Activated CD4-positive, alpha-beta T cell treated with anti-CD3 and anti-CD28 coated beads, Interleukin-2, amount 10 ng/mL, durations not matched to agents 7 days and 5 days (primary cell): Measurements from ENCODE around the gene TBX15. TPM values are rescaled to one million over a fixed set of nuclear protein-coding genes. Genes with fewer than 3 reads are reported as not detected.

Source experiments
- CTCF ChIA-PET: fragments of 350-600 bp; sonication (Branson Sonifier 250); formaldehyde crosslinking; loops from one replicate; lab custom pipeline; 2021; ENCODE audit warnings: antibody characterized with exemption; lab: Charles Lee
- POLR2A ChIA-PET: fragments of 350-600 bp; sonication (Branson Sonifier 250); formaldehyde crosslinking; loops from one replicate; lab custom pipeline; 2021; ENCODE audit warnings: antibody characterized with exemption; lab: Charles Lee
- DNase-seq: peaks from one replicate; pipeline ENCODE4 v3.0.0-alpha.2; 2020
- H3K27ac Mint-ChIP-seq: one replicate; pipeline ENCODE4 v1.8.0; 2021; ENCODE audit warnings: mild to moderate bottlenecking, moderate library complexity, mixed read lengths
- H3K27me3 Mint-ChIP-seq: one replicate; pipeline ENCODE4 v1.8.0; 2021; ENCODE audit warnings: mixed read lengths
- H3K36me3 Mint-ChIP-seq: one replicate; pipeline ENCODE4 v1.8.0; 2021; ENCODE audit warnings: low read depth, mixed read lengths
- H3K4me1 Mint-ChIP-seq: one replicate; pipeline ENCODE4 v1.8.0; 2021; ENCODE audit warnings: mixed read lengths
- H3K4me3 Mint-ChIP-seq: one replicate; pipeline ENCODE4 v1.8.0; 2021; ENCODE audit warnings: mild to moderate bottlenecking, moderate library complexity, mixed read lengths
- H3K9me3 Mint-ChIP-seq: one replicate; pipeline ENCODE4 v1.8.0; 2021; ENCODE audit warnings: mixed read lengths
- total RNA-seq, 2 experiments: library from RNA; stranded (reverse); gene quantifications; one replicate each; pipeline ENCODE4 v1.2.3, GENCODE V29; 2021

TBX15 gene
- total RNA-seq, 2 experiments from 2014 or later: not detected

GRCh38 chr1:118999348-119000071 is 11.4 kb upstream of the TBX15 start:
- Mint-ChIP-seq H3K9me3 (peaks cover 2% of the 10 kb centered on the region), H3K27ac (no peak overlapping the region), H3K4me1 (peaks cover 6% of the 10 kb centered on the region), H3K36me3 (peaks cover 5% of the 10 kb centered on the region), H3K4me3 (no peak overlapping the region), H3K27me3 (peaks cover 89% of the 10 kb centered on the region)
- CTCF ChIA-PET: no interaction called here
- POLR2A ChIA-PET: no interaction called here
- DNase-seq: no peak

DNA sequence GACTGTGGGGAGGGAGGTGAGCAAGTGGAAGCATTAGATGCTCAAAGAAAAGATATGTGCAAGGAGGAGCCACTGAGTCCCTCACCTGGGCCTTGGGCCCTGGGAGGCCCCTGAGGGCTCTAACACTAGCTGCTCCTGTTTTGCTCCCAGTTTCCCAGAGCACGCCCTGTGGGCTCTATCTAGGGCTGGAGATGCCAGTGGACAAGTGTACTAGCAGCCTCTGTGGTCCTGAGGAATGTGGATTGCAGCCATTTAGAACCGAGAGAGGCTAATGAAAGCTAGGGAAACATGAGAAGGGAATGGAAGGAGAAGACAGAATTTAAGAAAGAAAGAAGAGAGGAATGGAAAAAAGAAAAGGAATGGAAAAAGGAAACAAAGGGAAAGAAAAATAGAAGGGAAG is 10.0 kb upstream of the TBX15 start:
- no peak overlapping the region for H3K27ac Mint-ChIP-seq
- no peak for DNase-seq
- ChIA-PET POLR2A (no interaction called here), CTCF (no interaction called here)
- peaks cover 88% of the 10 kb centered on the region for H3K27me3 Mint-ChIP-seq
- H3K4me1 Mint-ChIP-seq: peaks cover 6% of the 10 kb centered on the region
- H3K36me3 Mint-ChIP-seq: peaks cover 5% of the 10 kb centered on the region
- peaks cover 2% of the 10 kb centered on the region for H3K9me3 Mint-ChIP-seq
- H3K4me3 Mint-ChIP-seq: no peak overlapping the region

DNA sequence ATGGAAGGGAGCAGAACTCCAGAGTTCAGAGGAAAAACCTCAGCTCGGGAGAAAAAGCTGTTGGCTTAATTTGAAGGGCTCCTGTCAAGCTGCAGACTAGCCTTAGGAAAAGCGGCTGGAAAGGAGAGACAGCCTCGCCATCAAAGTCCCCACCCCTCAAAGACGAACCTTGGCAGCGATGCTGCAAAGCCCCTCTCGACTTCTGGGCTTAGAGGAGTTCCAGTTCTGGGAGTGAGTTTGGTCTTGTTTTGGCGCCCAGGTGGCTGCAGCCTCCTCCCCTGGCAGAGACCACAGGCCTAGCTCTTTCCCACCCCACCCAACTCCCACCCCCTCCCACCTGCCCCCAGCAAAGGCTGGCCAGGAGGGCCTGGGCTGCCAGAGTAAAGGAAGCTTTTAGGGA is 9.1 kb upstream of the TBX15 start:
- DNase-seq: no peak
- Mint-ChIP-seq H3K9me3 (peaks cover 2% of the 10 kb centered on the region), H3K4me3 (no peak overlapping the region), H3K4me1 (peaks cover 4% of the 10 kb centered on the region), H3K27ac (no peak overlapping the region), H3K27me3 (peaks cover 82% of the 10 kb centered on the region), H3K36me3 (peaks cover 5% of the 10 kb centered on the region)
- ChIA-PET CTCF (interaction anchor here (1.4 kb wide), 1 partner anchor 15 kb away, joined by 3 read pairs; no protein-coding TSS in a partner anchor), POLR2A (no interaction called here)

DNA sequence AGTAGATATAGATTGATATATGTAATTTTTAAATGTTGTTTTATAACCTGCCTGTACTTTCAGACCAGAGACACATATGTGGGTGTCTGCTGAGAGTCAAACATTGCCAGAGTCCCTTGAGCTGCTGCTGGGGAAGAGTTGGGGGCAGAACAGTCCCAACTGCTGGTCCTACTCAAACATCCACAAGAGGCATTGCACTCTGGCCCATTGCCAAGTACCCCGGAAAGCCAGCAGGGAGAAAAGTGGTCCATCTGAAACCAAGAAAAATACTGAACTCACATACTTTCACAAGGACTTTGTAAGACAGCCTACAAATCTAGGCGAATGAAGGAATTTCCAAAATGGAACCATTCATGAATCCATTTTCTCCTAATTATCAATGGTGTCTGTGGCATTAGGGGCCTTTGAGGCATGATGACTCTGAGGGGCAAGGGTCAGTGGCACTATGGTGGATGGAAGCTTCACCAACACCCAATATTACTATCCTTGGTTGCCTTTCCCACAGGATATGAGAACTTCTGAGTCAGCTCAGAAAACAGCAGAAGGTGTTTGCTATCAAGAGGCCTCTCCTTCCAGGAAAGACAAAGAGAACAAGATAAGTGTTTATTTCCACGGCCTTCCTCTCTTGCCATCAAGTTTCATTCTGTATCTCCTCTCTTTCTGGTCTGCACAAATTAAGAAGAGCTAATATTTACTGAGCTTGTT is 7.3 kb upstream of the TBX15 start:
- CTCF ChIA-PET: interaction anchor here (1.4 kb wide), 1 partner anchor 14 kb away, joined by 3 read pairs; no protein-coding TSS in a partner anchor

GRCh38 chr1:118993700-118994026 is 5.5 kb upstream of the TBX15 start:
- DNase-seq: no peak
- H3K27ac Mint-ChIP-seq: no peak overlapping the region
- H3K27me3 Mint-ChIP-seq: peaks cover 83% of the 10 kb centered on the region
- peaks cover 5% of the 10 kb centered on the region for H3K36me3 Mint-ChIP-seq
- POLR2A ChIA-PET: no interaction called here
- CTCF ChIA-PET: interaction anchor here (1.0 kb wide), 2 partner anchors 12 to 13 kb away, joined by 3 read pairs; no protein-coding TSS in a partner anchor
- H3K9me3 Mint-ChIP-seq: peaks cover 2% of the 10 kb centered on the region
- H3K4me3 Mint-ChIP-seq: no peak overlapping the region
- no peaks in the 10 kb centered on the region for H3K4me1 Mint-ChIP-seq

More for the DNA sequence above, 7.3 kb upstream of the TBX15 start:
- Mint-ChIP-seq H3K27ac (no peak overlapping the region), H3K36me3 (peaks cover 2% of the 10 kb centered on the region), H3K4me3 (no peak overlapping the region), H3K4me1 (no peaks in the 10 kb centered on the region), H3K27me3 (peaks cover 83% of the 10 kb centered on the region), H3K9me3 (peaks cover 2% of the 10 kb centered on the region)
- DNase-seq: no peak
- POLR2A ChIA-PET: no interaction called here

DNA sequence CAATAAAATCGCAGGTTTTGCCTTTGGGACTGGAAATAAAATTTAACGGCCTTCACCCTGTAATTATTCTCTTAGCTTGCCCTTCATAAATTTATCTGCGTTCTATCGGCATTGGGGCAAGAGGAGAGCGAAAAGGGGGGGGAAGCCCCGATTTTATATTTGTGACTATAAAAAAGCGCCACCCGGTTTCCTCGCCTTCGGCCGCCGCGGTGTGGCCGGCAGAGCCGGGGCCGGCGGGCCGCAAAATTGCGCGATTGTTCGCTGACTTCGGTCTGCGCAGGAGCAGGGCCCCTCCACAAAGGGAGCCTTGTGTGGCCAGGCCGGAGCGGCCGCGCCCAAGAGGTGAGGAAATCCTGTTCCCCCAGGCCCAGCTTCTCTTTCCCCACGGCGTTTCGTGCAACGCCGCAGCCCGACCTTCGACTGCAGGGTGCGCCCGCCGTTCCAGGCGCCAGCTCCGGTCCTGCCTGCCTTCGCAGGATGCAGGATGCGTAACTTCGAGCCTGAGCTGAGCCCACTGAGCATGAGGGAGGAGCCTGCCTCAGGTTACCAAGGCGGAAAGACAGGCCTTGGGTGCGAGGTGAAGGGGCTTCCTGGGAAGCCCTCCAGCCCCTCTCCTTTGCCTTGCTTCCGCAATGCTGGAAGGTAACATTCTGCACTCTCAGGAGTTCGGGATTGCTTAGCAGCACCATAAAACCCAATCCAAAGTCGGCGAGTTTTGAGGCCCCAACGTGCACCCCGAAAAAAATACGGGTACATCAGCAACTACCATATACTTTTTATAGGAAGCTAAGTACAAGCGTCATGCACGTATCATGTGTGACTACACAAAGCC is 4.9 kb upstream of the TBX15 start:
- Mint-ChIP-seq H3K27ac (no peak overlapping the region), H3K4me1 (no peaks in the 10 kb centered on the region), H3K4me3 (no peak overlapping the region), H3K27me3 (peaks cover 83% of the 10 kb centered on the region), H3K36me3 (peaks cover 8% of the 10 kb centered on the region), H3K9me3 (peaks cover 2% of the 10 kb centered on the region)
- DNase-seq: no peak
- ChIA-PET CTCF (interaction anchor here (1.0 kb wide), 2 partner anchors 11 to 13 kb away, joined by 3 read pairs; no protein-coding TSS in a partner anchor), POLR2A (no interaction called here)

- DNase-seq: no peak
- no peak overlapping the region for H3K4me3 Mint-ChIP-seq
- POLR2A ChIA-PET: no interaction called here
- peak overlapping the region; percentile 33 for H3K27ac Mint-ChIP-seq
- H3K9me3 Mint-ChIP-seq: peaks cover 2% of the 10 kb centered on the region
- CTCF ChIA-PET: no interaction called here
- peaks cover 83% of the 10 kb centered on the region for H3K27me3 Mint-ChIP-seq
- no peaks in the 10 kb centered on the region for H3K4me1 Mint-ChIP-seq
- peaks cover 8% of the 10 kb centered on the region for H3K36me3 Mint-ChIP-seq
These were observed 4.2 kb upstream of the TBX15 start for GRCh38 chr1:118992237-118992825.

DNA sequence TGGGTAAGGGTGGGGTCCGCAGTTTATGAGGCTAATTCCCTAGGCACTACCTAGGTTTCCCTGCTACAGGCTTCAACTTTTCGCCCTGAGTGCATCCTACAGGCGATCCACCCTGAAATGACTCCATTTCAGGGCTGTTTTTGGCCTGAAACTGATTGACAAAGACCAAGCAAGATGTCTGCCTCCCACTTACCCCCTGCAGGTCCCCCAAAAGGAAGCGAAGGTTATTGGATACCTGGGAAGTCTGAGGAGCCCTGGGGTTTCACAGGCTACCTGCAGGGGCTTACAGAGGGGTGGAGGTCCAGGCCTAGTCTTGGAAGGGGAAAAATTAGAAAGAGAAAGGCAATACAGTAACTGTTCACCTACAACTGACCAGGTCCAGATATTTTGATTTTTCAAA is 3.3 kb upstream of the TBX15 start:
- peaks cover 8% of the 10 kb centered on the region for H3K36me3 Mint-ChIP-seq
- H3K27ac Mint-ChIP-seq: no peak overlapping the region
- H3K27me3 Mint-ChIP-seq: peaks cover 86% of the 10 kb centered on the region
- peaks cover 6% of the 10 kb centered on the region for H3K4me1 Mint-ChIP-seq
- ChIA-PET CTCF (no interaction called here), POLR2A (no interaction called here)
- peaks cover 5% of the 10 kb centered on the region for H3K9me3 Mint-ChIP-seq
- H3K4me3 Mint-ChIP-seq: no peak overlapping the region
- no peak for DNase-seq

DNA sequence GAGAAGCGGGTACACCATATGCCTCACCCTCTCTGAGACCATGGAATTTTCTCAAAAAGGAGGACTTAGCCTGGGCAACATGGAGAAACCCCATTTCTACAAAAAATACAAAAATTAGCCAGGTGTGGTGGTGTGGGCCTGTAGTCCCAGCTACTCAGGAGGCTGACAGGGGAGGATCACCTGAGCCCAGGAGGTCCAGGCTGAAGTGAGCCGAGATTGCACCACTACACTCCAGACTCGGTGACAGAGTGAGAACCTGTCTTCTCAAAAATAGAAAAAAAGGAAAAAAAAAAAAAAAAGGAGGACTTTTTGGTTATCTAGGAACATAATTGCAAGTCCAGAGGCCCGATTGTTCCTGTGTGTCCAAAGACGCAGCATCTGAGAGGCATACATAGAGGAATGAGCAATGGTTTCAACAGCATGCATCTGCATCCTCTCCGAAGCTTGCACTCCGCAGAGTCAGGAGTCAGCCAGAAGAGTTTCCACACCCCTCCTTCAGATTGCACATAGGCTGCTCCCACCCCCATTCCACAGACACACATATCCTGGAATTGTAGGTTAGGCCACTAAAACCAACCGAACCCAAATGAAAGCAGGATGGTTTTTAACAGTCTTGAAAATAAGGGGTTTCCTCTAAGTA is 2.5 kb upstream of the TBX15 start:
- peaks cover 8% of the 10 kb centered on the region for H3K36me3 Mint-ChIP-seq
- H3K27me3 Mint-ChIP-seq: peaks cover 88% of the 10 kb centered on the region
- POLR2A ChIA-PET: no interaction called here
- H3K9me3 Mint-ChIP-seq: peaks cover 5% of the 10 kb centered on the region
- CTCF ChIA-PET: interaction anchor here (0.6 to 2.1 kb wide), 2 partner anchors 18 to 103 kb away, joined by 4 to 12 read pairs; no protein-coding TSS in a partner anchor
- no peak for DNase-seq
- H3K4me1 Mint-ChIP-seq: peaks cover 6% of the 10 kb centered on the region
- H3K4me3 Mint-ChIP-seq: no peak overlapping the region
- no peak overlapping the region for H3K27ac Mint-ChIP-seq

DNA sequence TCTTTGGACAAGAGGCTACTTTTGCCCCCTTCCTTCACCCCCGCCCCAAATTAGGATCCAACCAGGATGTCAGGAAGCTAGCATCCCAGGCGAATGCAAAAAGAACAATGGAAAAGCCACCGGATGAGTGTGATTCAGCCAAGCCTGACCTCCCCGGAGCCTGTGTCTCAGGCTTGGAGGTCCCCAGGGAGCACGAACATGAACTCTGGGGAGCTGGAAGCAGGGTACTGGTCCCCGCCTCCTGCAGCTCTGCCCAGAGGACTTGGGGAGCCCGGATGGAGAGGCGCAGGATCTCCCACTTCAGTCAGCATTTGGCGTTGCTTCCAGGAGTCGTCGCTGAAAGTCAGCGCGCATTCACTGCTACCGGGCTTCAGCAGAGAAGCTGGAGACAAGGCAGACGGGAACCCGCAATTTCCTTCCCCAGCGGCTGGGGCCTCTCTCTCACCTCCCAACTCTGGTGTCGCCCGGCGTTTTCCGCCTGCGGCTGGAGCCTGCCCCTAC is 1.8 kb upstream of the TBX15 start:
- Mint-ChIP-seq H3K27ac (no peak overlapping the region), H3K4me3 (peak overlapping the region; percentile 7), H3K4me1 (peaks cover 6% of the 10 kb centered on the region), H3K9me3 (peaks cover 5% of the 10 kb centered on the region), H3K36me3 (peaks cover 8% of the 10 kb centered on the region), H3K27me3 (peaks cover 88% of the 10 kb centered on the region)
- POLR2A ChIA-PET: no interaction called here
- no peak for DNase-seq
- CTCF ChIA-PET: interaction anchor here (0.9 to 2.1 kb wide), 2 partner anchors 16 to 19 kb away, joined by 3 to 12 read pairs; no protein-coding TSS in a partner anchor

- H3K4me1 Mint-ChIP-seq: peaks cover 8% of the 10 kb centered on the region
- H3K4me3 Mint-ChIP-seq: peak overlapping the region; percentile 7
- CTCF ChIA-PET: interaction anchor here (0.6 to 2.1 kb wide), 3 partner anchors 10 to 20 kb away, joined by 3 to 12 read pairs (median 3); no protein-coding TSS in a partner anchor
- peak overlapping the region; percentile 41 for H3K27ac Mint-ChIP-seq
- peaks cover 88% of the 10 kb centered on the region for H3K27me3 Mint-ChIP-seq
- peaks cover 5% of the 10 kb centered on the region for H3K9me3 Mint-ChIP-seq
- POLR2A ChIA-PET: no interaction called here
- DNase-seq: no peak
- H3K36me3 Mint-ChIP-seq: peaks cover 8% of the 10 kb centered on the region
These were observed 1.1 kb upstream of the TBX15 start for GRCh38 chr1:118989006-118989815.
